ENCODE measurements around the gene FCHSD2.

FCHSD2 gene

DNA sequence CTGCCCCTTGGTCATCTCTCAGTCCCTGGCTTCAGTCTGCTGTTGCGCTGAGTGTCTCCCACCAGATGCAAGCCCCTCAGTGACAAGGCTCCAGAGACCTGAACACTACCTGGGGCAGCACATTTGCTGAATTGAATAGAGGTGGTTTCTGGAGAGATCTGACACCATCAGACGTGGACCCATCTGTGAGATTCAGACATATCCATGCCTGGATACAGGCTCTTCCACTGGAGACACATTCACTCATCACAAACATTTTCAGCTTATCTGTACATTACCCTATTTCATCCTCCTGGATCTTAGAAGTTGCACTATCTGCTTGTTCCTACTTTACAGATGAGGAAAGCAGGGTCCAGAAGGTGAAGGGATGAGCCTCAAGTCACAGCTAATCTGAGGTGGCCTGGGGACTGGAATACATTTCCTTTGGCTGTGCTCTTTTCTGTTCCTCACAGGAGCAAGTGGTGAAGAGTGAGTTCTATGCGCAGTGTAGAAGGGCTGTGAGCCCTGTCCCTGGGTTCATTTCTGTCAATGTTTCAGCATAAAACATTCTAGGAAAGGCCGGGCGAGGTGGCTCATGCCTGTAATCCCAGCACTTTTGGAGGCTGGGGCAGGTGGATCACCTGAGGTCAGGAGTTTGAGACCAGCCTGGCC lies 308.9 kb downstream of the FCHSD2 start:
- no peak for DNase-seq (ENCODE audit: extremely low spot score)
- TF ChIP-seq CTCF (IDR thresholded peaks at IDR 0.05; ENCODE audit: control extremely low read depth, extremely low read depth, low read depth, missing control alignments), result no peak
- ChIA-PET CTCF (interaction anchor here (1.7 to 9.5 kb wide), 6 partner anchors 8 to 404 kb away, joined by 4 to 204 read pairs (median 12); no protein-coding TSS in a partner anchor), POLR2A (no interaction called here)

DNA sequence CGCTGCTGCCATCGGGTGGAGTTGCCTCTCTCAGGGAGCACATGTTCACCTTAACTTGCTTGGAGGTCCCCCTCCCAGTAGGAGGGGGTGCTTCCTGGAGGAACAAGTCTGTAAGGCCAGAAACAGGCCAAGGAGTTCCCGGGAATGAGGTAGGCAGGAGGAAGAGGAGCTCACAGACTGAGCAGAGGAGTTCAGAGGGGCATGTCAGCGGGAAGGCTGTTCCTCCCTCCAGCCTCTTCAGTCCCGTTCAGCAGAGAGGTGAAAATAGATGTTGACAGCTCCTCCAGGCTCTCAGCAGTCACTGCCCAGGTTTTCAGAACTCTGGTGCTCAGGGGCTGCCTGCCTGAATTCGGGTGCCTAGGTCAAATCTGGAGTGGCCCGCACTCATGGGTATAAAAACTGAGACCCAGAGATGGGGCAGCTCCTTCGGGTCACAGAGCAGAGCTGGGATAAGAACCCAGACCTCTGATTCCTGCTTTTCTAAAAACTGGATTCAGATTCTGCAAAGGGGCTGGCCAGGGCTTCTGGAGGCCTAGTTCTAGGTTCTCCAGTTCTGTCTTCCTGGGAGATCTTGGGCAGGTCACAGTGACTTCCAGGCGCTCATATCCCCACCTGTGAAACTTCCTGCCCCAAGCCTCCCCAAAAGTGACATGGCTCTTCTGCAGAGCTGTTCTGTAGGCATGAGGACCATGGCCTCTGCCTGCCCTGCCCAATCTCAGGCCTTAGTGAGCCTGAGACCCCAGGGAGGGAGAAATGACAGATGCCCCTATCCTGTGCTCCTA lies 309.6 kb downstream of the FCHSD2 start:
- POLR2A ChIA-PET, result no interaction called here
- CTCF ChIA-PET, result interaction anchor here (0.6 to 9.5 kb wide), 32 partner anchors 7 to 547 kb away, joined by 3 to 204 read pairs (median 4); no protein-coding TSS in a partner anchor

GRCh38 chr11:72831521-72832300 lies 310.4 kb downstream of the FCHSD2 start:
- POLR2A ChIA-PET, result no interaction called here
- CTCF ChIA-PET, result interaction anchor here (0.6 to 9.5 kb wide), 38 partner anchors 8 to 548 kb away, joined by 3 to 204 read pairs (median 4); no protein-coding TSS in a partner anchor
- DNase-seq (ENCODE audit: extremely low spot score), result no peak
- peak; percentile 87 for TF ChIP-seq CTCF (IDR thresholded peaks at IDR 0.05; ENCODE audit: control extremely low read depth, extremely low read depth, low read depth, missing control alignments)

More for the DNA sequence above, 309.6 kb downstream of the FCHSD2 start:
- DNase-seq (ENCODE audit: extremely low spot score), result no peak
- TF ChIP-seq CTCF (IDR thresholded peaks at IDR 0.05; ENCODE audit: control extremely low read depth, extremely low read depth, low read depth, missing control alignments), result no peak

DNA sequence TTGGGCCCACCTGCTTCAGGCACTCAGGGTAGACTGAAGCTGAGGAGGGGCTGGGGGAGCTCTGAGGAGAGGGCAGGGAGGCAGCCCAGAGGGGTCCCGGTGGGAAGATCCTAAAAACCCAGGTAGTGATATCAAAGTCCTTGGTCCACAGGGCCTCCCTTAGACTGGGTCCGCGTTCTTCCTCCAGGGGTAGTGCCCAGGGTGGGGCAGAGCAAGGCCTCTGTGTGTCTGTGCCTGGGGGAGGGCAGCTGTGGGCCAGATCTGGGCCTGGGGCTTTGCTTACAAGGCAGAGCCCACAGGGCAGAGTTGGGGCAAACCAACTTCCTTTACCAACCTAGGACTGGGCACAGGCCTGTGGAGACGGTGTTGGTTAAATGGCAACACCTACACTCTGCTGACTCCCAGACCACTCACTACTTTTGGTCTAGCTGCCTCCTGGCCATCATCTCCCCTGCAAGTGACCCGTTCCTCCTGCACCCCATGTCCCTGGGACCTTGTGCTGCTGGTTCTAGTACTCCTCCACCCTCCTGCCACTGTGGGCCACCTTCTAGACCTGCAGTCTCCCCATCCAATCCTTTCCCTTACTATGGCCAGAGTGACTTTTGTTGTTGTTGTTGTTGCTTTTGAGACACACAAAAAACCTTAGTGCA lies 312.1 kb downstream of the FCHSD2 start:
- POLR2A ChIA-PET, result interaction anchor here (0.6 kb wide), 1 partner anchor 8 kb away, joined by 3 read pairs; no protein-coding TSS in a partner anchor

DNA sequence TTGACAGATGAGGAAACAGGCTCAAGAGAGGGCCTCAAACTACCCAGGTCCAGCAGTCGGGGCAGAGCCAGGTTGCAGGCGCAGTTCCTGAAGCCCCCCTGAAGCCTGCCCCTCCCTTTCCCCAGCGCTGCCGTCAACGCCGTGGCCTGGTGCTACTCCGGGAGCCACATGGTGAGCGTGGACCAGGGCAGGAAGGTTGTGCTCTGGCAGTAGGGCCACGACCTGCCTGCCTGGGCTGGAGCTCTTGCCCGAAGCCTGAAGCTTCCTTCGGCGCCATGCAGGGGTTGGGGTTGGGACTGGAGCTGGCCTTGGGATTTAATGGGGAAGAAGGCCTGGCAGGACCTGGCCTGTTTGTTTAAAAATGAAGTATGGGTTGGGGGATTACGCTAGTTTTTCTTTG lies 312.9 kb downstream of the FCHSD2 start:
- DNase-seq (ENCODE audit: extremely low spot score), result no peak
- ChIA-PET CTCF (interaction anchor here (1.1 to 9.5 kb wide), 7 partner anchors 16 to 355 kb away, joined by 4 to 204 read pairs (median 11); no protein-coding TSS in a partner anchor), POLR2A (no interaction called here)
- no peak for TF ChIP-seq CTCF (IDR thresholded peaks at IDR 0.05; ENCODE audit: control extremely low read depth, extremely low read depth, low read depth, missing control alignments)

More for the DNA sequence above, 312.1 kb downstream of the FCHSD2 start:
- no peak for DNase-seq (ENCODE audit: extremely low spot score)
- CTCF ChIA-PET, result interaction anchor here (1.2 to 9.5 kb wide), 9 partner anchors 15 to 460 kb away, joined by 3 to 204 read pairs (median 14); no protein-coding TSS in a partner anchor
- TF ChIP-seq CTCF (IDR thresholded peaks at IDR 0.05; ENCODE audit: control extremely low read depth, extremely low read depth, low read depth, missing control alignments), result no peak

Measured in GM10248 (cell line).